HFFc6 (cell line): ENCODE measurements around the gene CPVL. TPM values are rescaled to one million over a fixed set of nuclear protein-coding genes. Genes with fewer than 3 reads are reported as not detected.

ENCODE experiments used
- DNase-seq: peaks from one replicate; pipeline ENCODE4 v3.0.0-alpha.2; 2018
- H3K27ac Mint-ChIP-seq: 2 replicates; pipeline ENCODE4 v1.8.0; 2020; ENCODE audit warnings: mild to moderate bottlenecking, mixed read lengths
- H3K27me3 Mint-ChIP-seq: 2 replicates; pipeline ENCODE4 v1.8.0; 2021; ENCODE audit warnings: mild to moderate bottlenecking, moderate library complexity, mixed read lengths; ENCODE audit not compliant: insufficient read depth
- H3K36me3 Mint-ChIP-seq: 2 replicates; pipeline ENCODE4 v1.8.0; 2021; ENCODE audit warnings: low read depth, mixed read lengths
- H3K4me1 Mint-ChIP-seq: 2 replicates; pipeline ENCODE4 v1.8.0; 2020; ENCODE audit warnings: low read depth, mixed read lengths
- H3K4me3 Mint-ChIP-seq: 2 replicates; pipeline ENCODE4 v1.8.0; 2020; ENCODE audit warnings: mild to moderate bottlenecking, moderate library complexity, mixed read lengths
- H3K9me3 Mint-ChIP-seq: 2 replicates; pipeline ENCODE4 v1.8.0; 2020; ENCODE audit warnings: mild to moderate bottlenecking, mixed read lengths
- total RNA-seq, 6 experiments: library from RNA; stranded (reverse); fragmentation: NEBNext Ultra II Directional; extraction: Animal tissue kit (Norgen Biotek cat#: 25700); gene quantifications; 2 replicates in 1 of 6; 3 replicates in 5 of 6; pipeline ENCODE4 v1.2.3, GENCODE V29; 2021
- TF ChIP-seq, protein P1 (sequence below): fragments of 200-600 bp; sonication (generic); IDR thresholded peaks from 2 replicates; pipeline ENCODE4 v1.5.0; 2021; ENCODE audit warnings: antibody characterized with exemption, mild to moderate bottlenecking

CPVL gene
- total RNA-seq, 6 experiments from 2014 or later, result not detected

DNA sequence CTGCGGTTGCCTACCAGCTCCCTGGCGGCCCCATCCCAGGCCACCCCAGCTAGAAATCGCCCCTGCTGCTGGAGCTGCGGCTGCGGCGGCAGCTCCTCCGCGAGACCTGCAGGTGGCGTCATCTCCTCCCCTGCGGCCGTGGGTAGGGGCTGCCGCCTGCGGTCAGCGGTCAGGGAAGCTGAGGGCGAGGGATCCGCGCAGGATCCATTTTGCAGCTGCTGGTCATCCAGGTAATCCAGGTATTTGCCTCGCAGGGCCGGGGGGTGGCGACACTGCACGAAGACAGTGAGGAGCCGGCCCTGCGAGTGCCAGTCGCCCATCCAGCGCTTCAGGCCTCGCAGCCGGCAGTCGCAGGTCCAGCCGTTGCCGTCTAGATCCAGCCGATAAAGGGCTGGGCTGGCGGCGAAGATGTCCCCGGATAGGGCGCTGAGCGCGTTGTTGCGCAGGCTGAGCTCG lies 189.7 kb downstream of the CPVL start:
- no peak for DNase-seq
- Mint-ChIP-seq H3K27ac (no peak overlapping the region), H3K4me3 (no peak overlapping the region), H3K9me3 (no peaks in the 10 kb centered on the region), H3K27me3 (peaks cover 38% of the 10 kb centered on the region), H3K36me3 (no peaks in the 10 kb centered on the region; the same call in 1 of the 2 replicates), H3K4me1 (no peaks in the 10 kb centered on the region)
- TF ChIP-seq, protein P1, sequence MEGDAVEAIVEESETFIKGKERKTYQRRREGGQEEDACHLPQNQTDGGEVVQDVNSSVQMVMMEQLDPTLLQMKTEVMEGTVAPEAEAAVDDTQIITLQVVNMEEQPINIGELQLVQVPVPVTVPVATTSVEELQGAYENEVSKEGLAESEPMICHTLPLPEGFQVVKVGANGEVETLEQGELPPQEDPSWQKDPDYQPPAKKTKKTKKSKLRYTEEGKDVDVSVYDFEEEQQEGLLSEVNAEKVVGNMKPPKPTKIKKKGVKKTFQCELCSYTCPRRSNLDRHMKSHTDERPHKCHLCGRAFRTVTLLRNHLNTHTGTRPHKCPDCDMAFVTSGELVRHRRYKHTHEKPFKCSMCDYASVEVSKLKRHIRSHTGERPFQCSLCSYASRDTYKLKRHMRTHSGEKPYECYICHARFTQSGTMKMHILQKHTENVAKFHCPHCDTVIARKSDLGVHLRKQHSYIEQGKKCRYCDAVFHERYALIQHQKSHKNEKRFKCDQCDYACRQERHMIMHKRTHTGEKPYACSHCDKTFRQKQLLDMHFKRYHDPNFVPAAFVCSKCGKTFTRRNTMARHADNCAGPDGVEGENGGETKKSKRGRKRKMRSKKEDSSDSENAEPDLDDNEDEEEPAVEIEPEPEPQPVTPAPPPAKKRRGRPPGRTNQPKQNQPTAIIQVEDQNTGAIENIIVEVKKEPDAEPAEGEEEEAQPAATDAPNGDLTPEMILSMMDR, result peak; percentile 67

GRCh38 chr7:28955718-28956607 lies 190.4 kb downstream of the CPVL start:
- no peak for DNase-seq
- TF ChIP-seq, protein P1, result no peak

DNA sequence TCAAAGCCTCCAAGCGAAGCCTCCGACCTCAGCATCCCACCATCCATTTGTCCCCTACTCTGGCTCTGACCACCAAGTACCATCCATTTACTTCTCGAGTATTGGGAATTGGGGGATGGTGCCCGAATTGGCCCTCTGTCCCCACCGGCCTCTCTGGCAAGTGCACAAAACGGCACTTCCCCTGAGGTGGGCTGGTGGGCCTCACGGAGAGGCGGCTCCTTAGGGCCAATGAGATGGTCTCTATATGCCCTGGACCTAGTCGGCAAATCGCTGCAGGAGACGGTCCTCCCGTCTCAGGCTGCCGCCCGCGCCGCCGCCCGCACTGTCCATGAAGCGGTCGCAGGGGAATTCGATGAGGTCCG lies 191.0 kb downstream of the CPVL start:
- no peak for DNase-seq
- Mint-ChIP-seq H3K9me3 (no peaks in the 10 kb centered on the region), H3K36me3 (no peaks in the 10 kb centered on the region; the same call in 1 of the 2 replicates), H3K4me3 (no peak overlapping the region), H3K27me3 (peaks cover 30% of the 10 kb centered on the region), H3K4me1 (no peaks in the 10 kb centered on the region), H3K27ac (no peak overlapping the region)
- TF ChIP-seq, protein P1, result no peak

More at GRCh38 chr7:28955718-28956607, 190.4 kb downstream of the CPVL start:
- no peaks in the 10 kb centered on the region for H3K9me3 Mint-ChIP-seq
- no peaks in the 10 kb centered on the region for H3K4me1 Mint-ChIP-seq
- H3K27me3 Mint-ChIP-seq, result peaks cover 33% of the 10 kb centered on the region
- H3K36me3 Mint-ChIP-seq, result no peaks in the 10 kb centered on the region; the same call in 1 of the 2 replicates
- H3K4me3 Mint-ChIP-seq, result no peak overlapping the region
- H3K27ac Mint-ChIP-seq, result no peak overlapping the region

DNA sequence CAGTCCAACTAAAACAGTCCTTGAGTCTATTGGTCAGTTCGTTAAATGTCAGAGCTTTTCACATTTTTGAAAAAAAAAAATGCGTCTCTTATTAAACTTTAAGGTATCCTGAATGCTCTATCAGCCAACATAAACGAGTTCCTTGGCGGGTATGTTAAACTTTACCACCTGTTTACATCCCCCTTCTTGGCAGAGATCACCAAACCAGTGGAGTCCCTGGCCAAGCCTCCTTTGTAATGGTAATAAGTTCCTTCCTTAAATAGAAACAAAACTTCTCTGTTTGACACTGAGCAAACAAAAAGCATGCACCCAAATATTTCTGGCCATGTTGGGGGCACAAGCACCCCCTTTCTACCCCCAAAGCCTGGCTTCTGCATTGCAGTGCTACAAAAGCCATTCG lies 191.4 kb downstream of the CPVL start:
- H3K27me3 Mint-ChIP-seq, result peaks cover 27% of the 10 kb centered on the region

GRCh38 chr7:28954471-28954870 lies 191.9 kb downstream of the CPVL start:
- DNase-seq, result no peak
- no peaks in the 10 kb centered on the region for H3K9me3 Mint-ChIP-seq
- H3K27me3 Mint-ChIP-seq, result peaks cover 28% of the 10 kb centered on the region
- H3K4me3 Mint-ChIP-seq, result no peak overlapping the region
- no peak overlapping the region for H3K27ac Mint-ChIP-seq
- TF ChIP-seq, protein P1, result no peak
- peaks cover 5% of the 10 kb centered on the region; the same call in 1 of the 2 replicates for H3K4me1 Mint-ChIP-seq
- no peaks in the 10 kb centered on the region; the same call in 1 of the 2 replicates for H3K36me3 Mint-ChIP-seq

More for the DNA sequence above, 191.4 kb downstream of the CPVL start:
- H3K4me3 Mint-ChIP-seq, result no peak overlapping the region
- H3K27ac Mint-ChIP-seq, result no peak overlapping the region
- TF ChIP-seq, protein P1, result no peak
- H3K9me3 Mint-ChIP-seq, result no peaks in the 10 kb centered on the region
- H3K36me3 Mint-ChIP-seq, result no peaks in the 10 kb centered on the region; the same call in 1 of the 2 replicates
- DNase-seq, result no peak
- peaks cover under 1% of the 10 kb centered on the region; the same call in 1 of the 2 replicates for H3K4me1 Mint-ChIP-seq
